ENCODE measurements around the gene DMC1.

DNA sequence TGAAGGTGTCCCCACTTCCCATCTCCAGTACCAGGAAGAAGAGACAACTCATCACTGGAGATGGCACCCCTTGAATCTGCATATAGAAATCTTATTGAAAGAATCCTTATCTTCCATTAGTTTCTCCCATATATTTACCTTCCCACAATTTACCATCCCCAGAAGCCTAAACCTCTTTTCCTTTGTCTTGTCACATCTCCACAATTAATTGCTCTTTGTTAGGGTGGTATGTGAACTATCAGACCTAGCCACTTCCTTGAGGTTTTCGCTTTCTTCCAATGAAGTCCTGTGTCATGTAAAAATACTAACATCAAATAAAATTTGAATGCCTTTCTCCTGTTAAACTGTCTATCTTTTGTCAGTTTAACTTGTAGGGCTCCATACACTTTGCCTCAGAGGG lies 48.3 kb upstream of the DMC1 start:
- TF ChIP-seq EZH2 (IDR thresholded peaks at IDR 0.05; ENCODE audit: low read depth, unreplicated experiment): no peak
- TF ChIP-seq, protein P1, sequence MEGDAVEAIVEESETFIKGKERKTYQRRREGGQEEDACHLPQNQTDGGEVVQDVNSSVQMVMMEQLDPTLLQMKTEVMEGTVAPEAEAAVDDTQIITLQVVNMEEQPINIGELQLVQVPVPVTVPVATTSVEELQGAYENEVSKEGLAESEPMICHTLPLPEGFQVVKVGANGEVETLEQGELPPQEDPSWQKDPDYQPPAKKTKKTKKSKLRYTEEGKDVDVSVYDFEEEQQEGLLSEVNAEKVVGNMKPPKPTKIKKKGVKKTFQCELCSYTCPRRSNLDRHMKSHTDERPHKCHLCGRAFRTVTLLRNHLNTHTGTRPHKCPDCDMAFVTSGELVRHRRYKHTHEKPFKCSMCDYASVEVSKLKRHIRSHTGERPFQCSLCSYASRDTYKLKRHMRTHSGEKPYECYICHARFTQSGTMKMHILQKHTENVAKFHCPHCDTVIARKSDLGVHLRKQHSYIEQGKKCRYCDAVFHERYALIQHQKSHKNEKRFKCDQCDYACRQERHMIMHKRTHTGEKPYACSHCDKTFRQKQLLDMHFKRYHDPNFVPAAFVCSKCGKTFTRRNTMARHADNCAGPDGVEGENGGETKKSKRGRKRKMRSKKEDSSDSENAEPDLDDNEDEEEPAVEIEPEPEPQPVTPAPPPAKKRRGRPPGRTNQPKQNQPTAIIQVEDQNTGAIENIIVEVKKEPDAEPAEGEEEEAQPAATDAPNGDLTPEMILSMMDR (conservative IDR thresholded peaks at IDR 0.05; ENCODE audit: low read depth in 2 of 2): no peak
- TF ChIP-seq POLR2AphosphoS5 (IDR thresholded peaks at IDR 0.05; ENCODE audit: low read depth): no peak
- TF ChIP-seq, protein P2, sequence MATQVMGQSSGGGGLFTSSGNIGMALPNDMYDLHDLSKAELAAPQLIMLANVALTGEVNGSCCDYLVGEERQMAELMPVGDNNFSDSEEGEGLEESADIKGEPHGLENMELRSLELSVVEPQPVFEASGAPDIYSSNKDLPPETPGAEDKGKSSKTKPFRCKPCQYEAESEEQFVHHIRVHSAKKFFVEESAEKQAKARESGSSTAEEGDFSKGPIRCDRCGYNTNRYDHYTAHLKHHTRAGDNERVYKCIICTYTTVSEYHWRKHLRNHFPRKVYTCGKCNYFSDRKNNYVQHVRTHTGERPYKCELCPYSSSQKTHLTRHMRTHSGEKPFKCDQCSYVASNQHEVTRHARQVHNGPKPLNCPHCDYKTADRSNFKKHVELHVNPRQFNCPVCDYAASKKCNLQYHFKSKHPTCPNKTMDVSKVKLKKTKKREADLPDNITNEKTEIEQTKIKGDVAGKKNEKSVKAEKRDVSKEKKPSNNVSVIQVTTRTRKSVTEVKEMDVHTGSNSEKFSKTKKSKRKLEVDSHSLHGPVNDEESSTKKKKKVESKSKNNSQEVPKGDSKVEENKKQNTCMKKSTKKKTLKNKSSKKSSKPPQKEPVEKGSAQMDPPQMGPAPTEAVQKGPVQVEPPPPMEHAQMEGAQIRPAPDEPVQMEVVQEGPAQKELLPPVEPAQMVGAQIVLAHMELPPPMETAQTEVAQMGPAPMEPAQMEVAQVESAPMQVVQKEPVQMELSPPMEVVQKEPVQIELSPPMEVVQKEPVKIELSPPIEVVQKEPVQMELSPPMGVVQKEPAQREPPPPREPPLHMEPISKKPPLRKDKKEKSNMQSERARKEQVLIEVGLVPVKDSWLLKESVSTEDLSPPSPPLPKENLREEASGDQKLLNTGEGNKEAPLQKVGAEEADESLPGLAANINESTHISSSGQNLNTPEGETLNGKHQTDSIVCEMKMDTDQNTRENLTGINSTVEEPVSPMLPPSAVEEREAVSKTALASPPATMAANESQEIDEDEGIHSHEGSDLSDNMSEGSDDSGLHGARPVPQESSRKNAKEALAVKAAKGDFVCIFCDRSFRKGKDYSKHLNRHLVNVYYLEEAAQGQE (IDR thresholded peaks at IDR 0.05; ENCODE audit: unreplicated experiment): no peak
